COLO668 (cell line): Measurements from ENCODE around the gene RTEL1.

ENCODE experiments used
- DNase-seq: peaks from one replicate; lab custom pipeline; 2025; ENCODE audit not compliant: unreplicated experiment; lab: John Stamatoyannopoulos, UW

The RTEL1 gene

GRCh38 chr20:63739130-63740069 lies 81.3 kb downstream of the RTEL1 start, which contains the start of gene SLC2A4RG:
SLC2A4RG (plus strand) TSS chr20:63739776; CDS start chr20:63739913, 137 bp downstream.
- peak; percentile 86 for DNase-seq

- peak; percentile 56 for DNase-seq
These were observed 82.0 kb downstream of the RTEL1 start for GRCh38 chr20:63740070-63740626.

- DNase-seq, result peak; percentile 84
These were observed 82.7 kb downstream of the RTEL1 start for GRCh38 chr20:63740627-63741353.

DNA sequence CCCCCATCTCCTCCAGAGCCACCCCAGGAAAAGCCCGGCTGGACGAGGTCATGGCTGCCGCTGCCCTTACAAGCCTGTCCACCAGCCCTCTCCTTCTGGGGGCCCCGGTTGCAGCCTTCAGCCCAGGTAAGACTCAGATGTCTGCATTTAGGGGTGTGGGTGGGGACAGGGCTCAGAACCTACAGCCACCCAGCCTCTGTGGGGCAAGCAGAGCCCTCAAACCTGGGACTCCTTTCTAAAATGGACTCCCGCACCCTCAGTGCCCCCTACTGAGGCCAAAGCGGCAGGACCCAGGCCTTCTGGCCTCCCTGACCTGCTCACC lies 83.2 kb downstream of the RTEL1 start:
- no peak for DNase-seq

DNA sequence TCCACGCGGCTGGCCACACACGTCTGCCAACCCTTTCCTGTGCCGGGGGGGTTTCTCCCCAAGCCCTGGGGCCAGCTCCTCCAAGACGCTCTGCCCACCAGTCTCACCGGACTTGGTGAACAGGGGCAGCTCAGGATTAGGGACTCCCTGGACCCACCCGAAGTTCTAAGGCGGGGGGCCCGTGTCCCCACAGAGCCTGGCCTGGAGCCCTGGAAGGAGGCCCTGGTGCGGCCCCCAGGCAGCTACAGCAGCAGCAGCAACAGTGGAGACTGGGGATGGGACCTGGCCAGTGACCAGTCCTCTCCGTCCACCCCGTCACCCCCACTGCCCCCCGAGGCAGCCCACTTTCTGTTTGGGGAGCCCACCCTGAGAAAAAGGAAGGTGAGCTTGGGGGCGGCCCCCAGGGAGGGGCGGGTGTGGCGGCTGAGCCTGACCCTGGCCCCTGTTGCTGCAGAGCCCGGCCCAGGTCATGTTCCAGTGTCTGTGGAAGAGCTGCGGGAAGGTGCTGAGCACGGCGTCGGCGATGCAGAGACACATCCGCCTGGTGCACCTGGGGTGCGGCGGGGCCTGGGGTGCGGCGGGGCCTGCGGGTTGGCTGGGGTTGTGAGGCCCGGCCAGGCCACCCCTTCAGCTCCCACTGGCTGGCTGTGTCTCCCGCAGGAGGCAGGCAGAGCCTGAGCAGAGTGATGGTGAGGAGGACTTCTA lies 83.7 kb downstream of the RTEL1 start:
- no peak for DNase-seq

DNA sequence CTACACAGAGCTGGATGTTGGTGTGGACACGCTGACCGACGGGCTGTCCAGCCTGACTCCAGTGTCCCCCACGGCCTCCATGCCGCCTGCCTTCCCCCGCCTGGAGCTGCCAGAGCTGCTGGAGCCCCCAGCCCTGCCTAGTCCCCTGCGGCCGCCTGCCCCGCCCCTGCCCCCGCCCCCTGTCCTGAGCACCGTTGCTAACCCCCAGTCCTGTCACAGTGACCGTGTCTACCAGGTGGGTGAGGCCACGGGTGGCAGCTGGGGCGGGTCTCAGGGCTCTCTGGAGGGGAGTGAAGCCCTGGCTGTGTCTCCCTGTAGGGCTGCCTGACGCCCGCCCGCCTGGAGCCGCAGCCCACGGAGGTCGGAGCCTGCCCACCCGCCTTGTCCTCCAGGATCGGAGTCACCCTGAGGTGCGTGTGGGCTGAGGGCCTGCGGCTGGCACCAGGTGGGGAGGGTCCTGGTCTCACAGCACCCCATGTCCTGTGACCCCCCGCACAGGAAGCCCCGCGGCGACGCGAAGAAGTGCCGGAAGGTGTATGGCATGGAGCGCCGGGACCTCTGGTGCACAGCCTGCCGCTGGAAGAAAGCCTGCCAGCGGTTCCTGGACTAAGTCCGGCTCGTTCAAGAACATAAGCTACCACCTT lies 84.4 kb downstream of the RTEL1 start:
- DNase-seq, result no peak

- no peak for DNase-seq
These were observed 85.3 kb downstream of the RTEL1 start for GRCh38 chr20:63743210-63743970.

DNA sequence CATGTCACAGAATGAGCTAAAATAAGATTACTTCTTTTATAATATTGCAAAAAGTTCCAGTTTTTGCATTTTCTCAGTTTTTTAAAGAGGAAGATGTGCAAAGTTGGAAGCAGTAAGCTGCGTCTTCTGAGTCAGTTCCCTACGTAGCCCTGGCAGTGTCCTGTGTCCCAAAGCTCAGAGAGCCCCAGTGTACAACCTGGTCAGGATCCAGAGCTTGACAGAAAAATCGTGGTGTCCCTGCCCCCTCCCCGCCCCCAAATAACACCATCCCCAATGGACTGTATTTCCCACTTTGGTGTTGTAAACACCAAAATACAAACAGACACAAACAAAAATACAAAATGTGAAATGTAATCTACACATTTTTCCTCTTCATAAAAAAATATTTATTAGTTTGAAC lies 86.0 kb downstream of the RTEL1 start:
- DNase-seq, result no peak

GRCh38 chr20:63744574-63745423 lies 86.7 kb downstream of the RTEL1 start:
- no peak for DNase-seq

DNA sequence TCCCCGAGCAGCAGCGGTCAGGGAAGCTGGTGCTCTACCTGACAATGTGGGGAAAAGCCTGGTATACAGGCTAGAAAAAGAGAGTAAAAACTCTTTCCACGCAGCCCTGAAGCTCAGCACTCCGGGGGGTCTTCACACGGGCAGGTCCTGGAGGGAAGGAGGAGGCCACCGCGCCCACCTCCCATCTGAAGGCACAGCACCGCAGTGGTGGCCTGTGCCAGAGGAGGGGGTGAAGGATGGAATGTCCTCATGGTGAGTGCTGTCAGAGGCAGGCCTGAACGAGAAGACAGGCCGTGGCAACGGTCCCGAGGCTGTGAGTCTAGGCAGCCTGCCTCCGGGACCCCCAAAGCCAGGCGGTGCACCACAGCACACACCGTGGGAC lies 87.3 kb downstream of the RTEL1 start:
- no peak for DNase-seq
